Urinary bladder (tissue), 4 donors: ENCODE measurements around the gene SRR. TPM values are rescaled to one million over a fixed set of nuclear protein-coding genes. Genes with fewer than 3 reads are reported as not detected.

Experiments
- DNase-seq: peaks from one replicate; pipeline ENCODE4 v3.0.0-alpha.2; 2015; ENCODE audit errors: extremely low spot score
- H3K27ac ChIP-seq: one replicate; pipeline ENCODE4 v1.5.1; 2013; ENCODE audit warnings: low read depth, mild to moderate bottlenecking, moderate library complexity
- H3K36me3 ChIP-seq: one replicate; pipeline ENCODE4 v1.6.1; 2013; ENCODE audit warnings: mild to moderate bottlenecking, moderate library complexity; ENCODE audit not compliant: insufficient read depth
- H3K4me1 ChIP-seq: one replicate; pipeline ENCODE4 v1.6.1; 2013; ENCODE audit warnings: mild to moderate bottlenecking, moderate library complexity; ENCODE audit not compliant: insufficient read depth
- H3K4me3 ChIP-seq: one replicate; pipeline ENCODE4 v1.5.1; 2013; ENCODE audit warnings: low read depth, low read length
- WGBS: extraction: QIAGEN DNeasy Blood & Tissue Kit; methylation state at CpG from one replicate; pipeline ENCODE4 v1.1.7; 2013; 5-methylcytosine and 5-hydroxymethylcytosine counted together
- polyA plus RNA-seq: library from polyadenylated mRNA; stranded (reverse); fragments of 200-250 nt; gene quantifications from one replicate; pipeline ENCODE4 v1.2.3, GENCODE V29; 2013
- total RNA-seq: library from RNA; depleted of rRNA; stranded (reverse); fragments of >200 nt; gene quantifications from one replicate; pipeline ENCODE4 v1.2.3, GENCODE V29; 2014
- donor health status: healthy with polysubstance abuse.
- donor health status: healthy.

Gene SRR
- total and polyA plus RNA-seq, 2 donors = 13.7 to 20.4 TPM

- Histone ChIP-seq H3K4me1 (no peaks in the 10 kb centered on the region), H3K36me3 (no peaks in the 10 kb centered on the region), H3K4me3 (no peak overlapping the region), H3K27ac (no peak overlapping the region)
- 77% methylated on average over 5 of the region's 5 CpGs for WGBS
- no peak for DNase-seq
Observed at GRCh38 chr17:2343421-2343820, 39.7 kb downstream of the SRR start.

DNA sequence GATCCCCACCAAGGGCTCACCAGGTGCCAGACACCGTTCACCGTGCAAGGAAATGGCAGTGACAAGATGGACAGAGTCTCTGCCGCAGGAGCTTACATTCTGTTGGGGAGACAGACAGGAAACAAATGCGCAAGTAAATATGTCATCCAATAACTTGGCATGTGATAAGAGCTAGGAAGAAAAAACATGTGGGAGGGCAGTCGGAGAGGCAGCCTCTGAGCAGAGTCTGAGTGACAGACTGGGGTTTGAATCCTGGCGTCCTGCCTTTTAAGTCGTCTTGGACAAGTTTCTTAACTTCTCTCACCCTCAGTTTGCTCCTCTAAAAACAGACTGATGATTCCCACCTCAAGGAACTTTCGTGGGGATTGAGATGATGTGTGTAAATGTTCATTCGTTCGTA, 40.8 kb downstream of the SRR start:
- no peak overlapping the region for H3K27ac ChIP-seq
- WGBS = 81% methylated on average over 10 of the region's 10 CpGs

GRCh38 chr17:2346475-2346874, 42.7 kb downstream of the SRR start:
- no peak for DNase-seq
- Histone ChIP-seq H3K27ac (no peak overlapping the region), H3K36me3 (no peaks in the 10 kb centered on the region), H3K4me1 (no peaks in the 10 kb centered on the region), H3K4me3 (no peak overlapping the region)
- 88% methylated on average over 8 of the region's 8 CpGs for WGBS

More for the DNA sequence above, 40.8 kb downstream of the SRR start:
- DNase-seq = no peak
- Histone ChIP-seq H3K4me3 (no peak overlapping the region), H3K36me3 (no peaks in the 10 kb centered on the region), H3K4me1 (no peaks in the 10 kb centered on the region)

DNA sequence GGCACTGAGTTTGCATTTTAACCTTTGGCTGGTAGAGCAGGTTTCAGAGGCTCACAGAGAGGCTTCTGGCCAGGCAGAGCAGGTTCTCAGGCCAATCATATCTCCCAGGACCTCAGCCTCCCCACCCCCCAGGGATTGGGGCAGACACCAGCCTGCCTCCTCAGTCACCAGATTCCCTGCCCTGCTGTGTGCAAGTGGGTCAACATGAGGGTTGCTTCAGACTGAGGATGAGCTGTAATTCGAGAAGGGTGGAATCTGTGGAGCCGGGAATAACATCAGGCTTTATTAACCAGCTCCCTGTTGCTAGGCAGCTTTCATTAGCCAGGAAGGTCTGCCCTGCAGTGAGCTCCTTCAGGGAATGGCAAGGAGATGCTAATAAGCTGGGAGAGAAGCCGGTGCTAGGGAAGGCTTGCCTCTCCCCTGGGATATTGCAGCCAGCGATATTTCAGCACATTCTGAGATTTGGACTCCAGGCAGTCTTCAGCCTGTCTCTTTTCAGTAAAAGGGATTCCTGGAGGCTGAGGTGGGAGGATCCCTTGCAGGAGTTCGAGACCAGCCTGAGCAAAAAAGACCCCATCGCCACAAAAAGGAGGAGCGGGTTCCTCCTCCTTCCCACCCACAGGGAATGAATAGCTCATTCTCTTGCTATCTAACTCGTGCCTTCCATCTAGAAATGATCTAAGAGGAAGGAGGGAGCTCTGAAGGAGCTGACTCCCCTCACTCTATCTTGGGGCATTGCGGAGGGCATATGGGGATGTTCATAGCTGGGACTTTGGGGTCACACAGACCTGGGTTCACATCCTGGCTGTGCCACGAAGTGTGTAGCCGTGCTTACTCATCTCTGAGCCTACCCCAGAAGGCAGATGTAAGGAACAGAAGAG, 44.3 kb downstream of the SRR start:
- 54% methylated on average over 11 of the region's 11 CpGs for WGBS
- DNase-seq = no peak
- Histone ChIP-seq H3K36me3 (no peaks in the 10 kb centered on the region), H3K4me1 (no peaks in the 10 kb centered on the region), H3K4me3 (no peak overlapping the region), H3K27ac (no peak overlapping the region)

DNA sequence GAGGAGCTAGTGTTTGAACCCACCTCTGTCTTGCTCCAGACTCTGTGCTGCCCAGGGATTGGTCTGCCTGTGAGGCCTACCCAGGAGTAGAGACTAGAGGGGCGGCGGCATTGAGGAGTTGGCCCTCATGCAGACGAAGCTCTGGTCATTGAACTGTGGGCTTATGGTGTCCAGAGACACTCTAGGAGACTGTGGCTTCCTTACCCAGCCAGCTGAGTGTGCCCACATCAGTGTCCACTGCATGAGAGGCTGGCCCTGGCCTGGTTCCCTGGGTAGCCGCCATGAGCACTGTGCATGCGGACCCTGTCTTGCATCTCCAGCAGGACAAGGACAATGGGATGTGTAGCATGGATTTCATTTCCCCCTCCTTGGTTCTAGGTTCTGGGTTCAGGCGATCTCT, 47.5 kb downstream of the SRR start:
- no peak for DNase-seq
- Histone ChIP-seq H3K4me3 (no peak overlapping the region), H3K36me3 (no peaks in the 10 kb centered on the region), H3K27ac (no peak overlapping the region), H3K4me1 (no peaks in the 10 kb centered on the region)
- WGBS = 96% methylated on average over 6 of the region's 6 CpGs

DNA sequence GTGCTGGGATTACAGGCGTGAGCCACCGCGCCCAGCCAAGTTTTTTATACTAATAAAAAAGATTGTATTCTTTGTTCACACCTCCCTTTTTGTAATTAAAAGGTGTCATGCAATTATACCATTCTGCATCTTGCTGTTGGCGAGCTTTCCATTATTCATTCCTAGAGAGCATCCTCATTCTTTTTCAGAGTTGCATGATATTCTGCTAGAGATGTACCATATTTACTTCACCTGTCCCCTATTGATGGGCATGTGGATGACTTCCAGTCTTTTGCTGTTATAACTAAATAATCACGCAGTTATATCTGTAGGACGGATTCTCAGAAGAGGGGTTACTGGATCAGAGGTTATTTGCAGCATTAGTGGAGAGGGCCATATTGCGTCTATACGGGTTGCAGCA, 50.6 kb downstream of the SRR start:
- Histone ChIP-seq H3K27ac (no peak overlapping the region), H3K36me3 (no peaks in the 10 kb centered on the region), H3K4me1 (no peaks in the 10 kb centered on the region), H3K4me3 (no peak overlapping the region)
- 93% methylated on average over 8 of the region's 8 CpGs for WGBS
- no peak for DNase-seq

- WGBS = over 99% methylated on average over 4 of the region's 4 CpGs
- H3K4me1 ChIP-seq = no peaks in the 10 kb centered on the region
- no peaks in the 10 kb centered on the region for H3K36me3 ChIP-seq
- H3K27ac ChIP-seq = no peak overlapping the region
- no peak for DNase-seq
- H3K4me3 ChIP-seq = no peak overlapping the region
Observed at GRCh38 chr17:2357237-2357636, 53.5 kb downstream of the SRR start.

GRCh38 chr17:2357931-2358434, 54.2 kb downstream of the SRR start:
- WGBS = 90% methylated on average over 10 of the region's 10 CpGs
- no peaks in the 10 kb centered on the region for H3K4me1 ChIP-seq
- H3K27ac ChIP-seq = no peak overlapping the region
- H3K4me3 ChIP-seq = no peak overlapping the region
- DNase-seq = no peak
- H3K36me3 ChIP-seq = no peaks in the 10 kb centered on the region

DNA sequence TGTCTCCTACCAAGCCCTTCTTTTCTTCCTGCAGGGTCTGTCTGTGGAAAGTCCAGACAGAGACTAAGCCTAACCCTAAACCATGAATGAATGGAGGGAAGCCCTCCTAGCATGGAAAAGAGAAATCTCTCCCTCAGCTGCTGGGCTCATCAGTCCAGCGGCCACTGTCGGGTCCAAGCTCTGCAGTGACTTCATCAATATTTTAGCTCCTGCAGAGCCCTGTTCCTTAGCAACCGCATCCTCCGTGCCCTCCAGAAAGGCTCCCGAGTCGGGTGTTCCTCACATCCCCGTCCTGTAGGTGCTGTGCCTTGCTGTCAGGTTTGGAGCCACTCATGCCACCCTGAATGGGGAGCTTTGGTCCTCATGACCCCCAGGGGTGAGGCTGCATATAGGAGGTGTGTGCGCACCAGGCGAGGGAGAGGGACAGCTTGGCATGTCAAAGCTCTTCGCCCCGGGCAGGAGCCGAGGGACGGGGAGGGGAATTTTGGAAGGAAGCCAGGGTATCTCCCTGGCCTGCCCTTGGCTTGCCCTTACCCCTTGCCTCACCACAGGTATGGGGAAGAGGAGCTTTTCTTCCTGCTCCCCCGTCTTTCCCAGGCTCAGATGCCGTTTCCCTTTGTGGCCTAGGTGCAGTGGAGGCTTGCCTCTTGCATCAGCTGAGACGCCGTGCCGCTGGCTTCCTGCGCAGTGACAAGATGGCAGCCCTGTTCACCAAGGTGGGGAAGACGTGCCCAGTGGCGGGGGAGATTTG, 57.4 kb downstream of the SRR start:
- H3K27ac ChIP-seq = no peak overlapping the region
- no peaks in the 10 kb centered on the region for H3K4me1 ChIP-seq
- 80% methylated on average over 21 of the region's 21 CpGs for WGBS
- DNase-seq = no peak
- H3K36me3 ChIP-seq = no peaks in the 10 kb centered on the region
- H3K4me3 ChIP-seq = no peak overlapping the region

- WGBS = 97% methylated on average over 20 of the region's 20 CpGs
- Histone ChIP-seq H3K36me3 (no peaks in the 10 kb centered on the region), H3K4me1 (no peaks in the 10 kb centered on the region), H3K4me3 (no peak overlapping the region), H3K27ac (no peak overlapping the region)
- no peak for DNase-seq
Observed at GRCh38 chr17:2362016-2362415, 58.3 kb downstream of the SRR start.

DNA sequence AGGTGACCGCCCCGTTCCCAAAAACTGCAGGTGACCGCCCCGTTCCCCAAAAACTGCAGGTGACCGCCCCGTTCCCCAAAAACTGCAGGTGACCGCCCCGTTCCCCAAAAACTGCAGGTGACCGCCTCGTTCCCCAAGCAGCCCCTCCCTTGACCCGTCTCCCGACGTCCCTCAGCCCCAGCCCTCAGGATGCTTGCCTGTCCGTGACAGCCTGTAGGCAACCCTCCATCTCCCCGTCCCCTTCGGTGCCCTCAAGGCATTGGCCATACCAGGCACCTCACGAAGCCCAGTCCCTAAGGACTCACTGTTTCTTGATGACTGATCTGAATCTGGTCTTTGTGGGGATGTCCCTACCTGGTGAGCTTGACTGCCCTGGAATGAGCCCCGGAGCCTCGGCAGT, 58.7 kb downstream of the SRR start:
- H3K27ac ChIP-seq = no peak overlapping the region
- WGBS = 89% methylated on average over 19 of the region's 19 CpGs
- H3K4me3 ChIP-seq = no peak overlapping the region
- no peaks in the 10 kb centered on the region for H3K36me3 ChIP-seq
- no peaks in the 10 kb centered on the region for H3K4me1 ChIP-seq
- DNase-seq = no peak

- 98% methylated on average over 14 of the region's 14 CpGs for WGBS
- H3K27ac ChIP-seq = no peak overlapping the region
- H3K4me3 ChIP-seq = no peak overlapping the region
- H3K36me3 ChIP-seq = no peaks in the 10 kb centered on the region
- no peaks in the 10 kb centered on the region for H3K4me1 ChIP-seq
- DNase-seq = no peak
Observed at GRCh38 chr17:2362881-2363280, 59.1 kb downstream of the SRR start.

GRCh38 chr17:2363318-2363717, 59.6 kb downstream of the SRR start:
- 95% methylated on average over 21 of the region's 21 CpGs for WGBS
- H3K4me1 ChIP-seq = no peaks in the 10 kb centered on the region
- H3K36me3 ChIP-seq = no peaks in the 10 kb centered on the region
- DNase-seq = no peak
- no peak overlapping the region for H3K27ac ChIP-seq
- H3K4me3 ChIP-seq = no peak overlapping the region
